Fibroblast of mammary gland (primary cell): ENCODE data around the gene PRPF8.

ENCODE experiments used
- DNase-seq: peaks from one replicate; pipeline ENCODE4 v3.0.0-alpha.2; 2010; ENCODE audit warnings: low read depth
- H3K4me3 ChIP-seq: 2 replicates; pipeline ENCODE4 v1.5.1; 2011; ENCODE audit warnings: low read depth, mild to moderate bottlenecking, low read length, moderate library complexity; ENCODE audit not compliant: control insufficient read depth
- TF ChIP-seq, protein P1 (sequence below): conservative IDR thresholded peaks from 2 replicates; pipeline ENCODE4 v1.5.1; 2011; ENCODE audit warnings: low read depth, low read length, inconsistent platforms; ENCODE audit not compliant: control insufficient read depth, insufficient read depth

The PRPF8 gene

DNA sequence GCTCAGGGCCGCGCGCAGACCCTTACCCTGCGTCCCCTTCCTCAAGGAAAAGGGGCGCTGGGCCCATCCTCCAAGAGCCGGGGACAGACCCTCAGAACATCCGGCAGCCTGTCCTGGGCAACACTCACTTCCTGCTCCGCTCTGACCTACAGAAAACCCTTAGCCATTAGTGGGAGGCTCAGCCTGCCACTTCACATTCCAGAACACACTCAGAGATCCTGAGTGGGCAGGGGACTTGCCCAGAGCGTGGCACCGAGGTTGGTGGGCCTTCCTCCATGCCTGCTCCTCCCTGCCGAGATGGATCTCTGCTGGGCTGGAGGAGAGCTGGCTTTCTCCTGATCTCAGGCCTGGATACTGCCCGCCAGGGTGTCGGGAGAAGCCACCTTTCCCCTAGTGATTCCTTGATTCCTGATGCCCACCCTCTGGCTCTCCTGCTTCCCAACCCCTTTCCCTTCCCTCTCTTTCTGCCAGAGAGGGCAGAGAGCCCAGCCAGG is 40.6 kb downstream of the PRPF8 start:
- TF ChIP-seq, protein P1, sequence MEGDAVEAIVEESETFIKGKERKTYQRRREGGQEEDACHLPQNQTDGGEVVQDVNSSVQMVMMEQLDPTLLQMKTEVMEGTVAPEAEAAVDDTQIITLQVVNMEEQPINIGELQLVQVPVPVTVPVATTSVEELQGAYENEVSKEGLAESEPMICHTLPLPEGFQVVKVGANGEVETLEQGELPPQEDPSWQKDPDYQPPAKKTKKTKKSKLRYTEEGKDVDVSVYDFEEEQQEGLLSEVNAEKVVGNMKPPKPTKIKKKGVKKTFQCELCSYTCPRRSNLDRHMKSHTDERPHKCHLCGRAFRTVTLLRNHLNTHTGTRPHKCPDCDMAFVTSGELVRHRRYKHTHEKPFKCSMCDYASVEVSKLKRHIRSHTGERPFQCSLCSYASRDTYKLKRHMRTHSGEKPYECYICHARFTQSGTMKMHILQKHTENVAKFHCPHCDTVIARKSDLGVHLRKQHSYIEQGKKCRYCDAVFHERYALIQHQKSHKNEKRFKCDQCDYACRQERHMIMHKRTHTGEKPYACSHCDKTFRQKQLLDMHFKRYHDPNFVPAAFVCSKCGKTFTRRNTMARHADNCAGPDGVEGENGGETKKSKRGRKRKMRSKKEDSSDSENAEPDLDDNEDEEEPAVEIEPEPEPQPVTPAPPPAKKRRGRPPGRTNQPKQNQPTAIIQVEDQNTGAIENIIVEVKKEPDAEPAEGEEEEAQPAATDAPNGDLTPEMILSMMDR = no peak
- H3K4me3 ChIP-seq = no peak overlapping the region
- no peak for DNase-seq

DNA sequence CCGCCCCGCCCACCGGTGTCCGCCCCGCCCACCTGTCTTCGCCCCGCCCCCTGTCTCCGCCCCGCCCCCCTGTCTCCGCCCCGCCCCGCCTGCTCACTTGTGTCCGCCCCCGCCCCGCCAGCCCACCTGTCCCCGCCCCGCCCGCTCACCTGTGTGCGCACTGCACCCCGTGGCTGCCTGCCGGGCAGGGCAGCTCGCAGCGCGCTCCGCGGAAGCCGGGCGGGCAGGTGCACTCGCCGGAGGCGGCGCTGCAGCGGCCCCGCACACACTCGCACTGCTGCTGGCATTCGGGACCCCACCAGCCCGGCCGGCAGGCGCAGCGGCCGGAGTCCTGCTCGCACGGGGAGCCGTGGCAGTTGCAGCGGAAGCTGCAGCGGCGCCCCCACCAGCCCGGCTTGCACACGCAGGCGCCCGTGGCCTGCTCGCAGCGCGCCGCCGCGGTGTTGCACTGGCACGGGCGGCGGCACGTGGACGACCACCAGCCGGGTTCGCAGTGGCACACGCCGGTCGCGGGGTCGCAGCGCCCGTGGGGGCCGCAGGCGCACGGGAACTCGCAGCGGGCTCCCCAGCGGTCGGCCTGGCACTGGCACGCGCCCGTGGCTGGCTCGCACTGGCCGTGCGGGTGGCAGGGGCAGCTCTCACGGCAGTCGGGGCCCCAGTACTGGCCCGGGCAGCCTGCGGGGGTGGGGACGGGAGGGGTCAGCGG is 41.2 kb downstream of the PRPF8 start:
- no peak for DNase-seq
- no peak overlapping the region for H3K4me3 ChIP-seq
- TF ChIP-seq, protein P1 = no peak

DNA sequence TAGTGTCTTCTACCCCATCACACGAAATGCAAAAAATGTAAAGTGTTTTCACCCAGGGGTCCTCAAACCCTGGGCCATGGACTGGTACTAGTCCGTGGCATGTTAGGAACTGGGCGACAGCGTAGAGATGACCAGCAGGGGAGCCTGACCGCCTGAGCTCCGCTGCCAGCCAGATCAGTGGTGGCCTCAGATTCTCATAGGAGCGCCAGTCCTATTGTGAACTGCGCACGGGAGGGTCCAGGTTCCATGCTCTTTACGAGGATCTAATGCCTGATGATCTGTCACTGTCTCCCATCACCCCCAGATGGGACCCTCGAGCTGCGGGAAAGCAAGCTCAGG is 43.6 kb downstream of the PRPF8 start:
- no peak for DNase-seq
- TF ChIP-seq, protein P1 = no peak
- no peak overlapping the region for H3K4me3 ChIP-seq

DNA sequence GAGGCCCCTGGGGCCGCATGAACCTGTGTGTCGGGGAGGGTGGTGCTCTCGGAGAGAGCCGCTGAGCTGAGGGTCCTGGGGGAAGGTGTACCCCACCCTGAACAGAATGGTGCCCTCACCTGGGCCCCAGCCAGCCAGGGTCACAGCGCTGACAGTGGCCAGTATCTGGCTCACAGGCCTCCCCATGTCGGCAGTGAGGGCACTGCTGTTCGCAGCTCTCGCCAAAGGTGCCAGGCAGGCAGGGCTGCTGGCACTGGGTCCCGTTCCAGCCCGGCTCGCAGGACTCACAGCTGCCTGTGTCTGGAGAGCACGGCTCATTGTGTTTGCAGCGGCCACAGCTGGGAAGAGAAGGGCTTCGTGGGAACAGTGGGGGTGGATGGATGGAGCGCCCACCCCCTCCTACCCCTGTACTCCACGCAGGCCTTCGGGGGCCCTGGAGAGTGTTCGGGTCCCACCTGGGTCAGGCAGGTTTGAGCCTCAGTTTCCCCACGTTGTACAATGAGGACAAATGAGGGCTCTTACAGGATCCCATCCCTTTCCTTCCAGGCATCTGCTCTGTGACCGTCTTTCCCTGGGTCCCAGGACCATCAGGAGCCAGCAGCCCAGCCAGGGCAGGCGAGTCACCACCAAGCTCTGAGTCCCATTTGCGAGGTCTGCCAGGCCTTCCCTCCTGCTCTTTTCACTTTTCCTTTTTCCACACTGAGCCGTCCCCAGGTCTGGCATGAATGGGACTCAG is 44.2 kb downstream of the PRPF8 start:
- H3K4me3 ChIP-seq = no peak overlapping the region
- TF ChIP-seq, protein P1 = no peak
- DNase-seq = no peak

DNA sequence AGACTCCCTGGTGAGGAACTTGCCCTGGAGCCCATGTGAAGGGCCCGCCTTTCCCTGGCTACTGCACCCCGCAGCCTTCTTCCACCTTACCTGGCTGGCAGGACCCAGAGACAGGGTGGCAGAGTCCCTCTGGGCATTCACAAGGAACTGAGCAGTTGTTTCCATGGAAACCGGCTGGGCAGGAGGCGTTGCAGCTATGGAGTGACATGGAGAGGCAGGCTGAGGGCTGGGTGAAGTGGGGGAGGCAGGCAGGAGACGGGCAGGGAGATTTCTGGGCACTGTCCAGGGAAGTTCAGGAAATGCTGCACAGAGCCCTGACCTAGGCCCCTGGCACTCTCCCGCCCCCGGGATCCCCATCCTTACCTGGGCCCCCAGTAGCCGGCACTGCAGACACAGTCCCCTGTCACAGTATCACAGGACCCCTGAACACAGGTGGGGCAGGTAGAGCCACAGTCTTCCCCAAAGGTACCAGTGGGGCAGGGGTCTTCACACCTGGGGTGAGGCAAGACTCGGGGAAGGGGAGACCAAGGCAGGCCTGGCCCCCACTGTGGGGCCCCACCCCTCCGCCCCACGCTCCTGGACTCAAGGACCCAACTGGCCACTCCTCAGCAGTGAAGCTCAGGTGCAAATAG is 45.0 kb downstream of the PRPF8 start:
- TF ChIP-seq, protein P1 = no peak
- no peak overlapping the region for H3K4me3 ChIP-seq
- no peak for DNase-seq

GRCh38 chr17:1638624-1639300 is 45.9 kb downstream of the PRPF8 start:
- no peak for DNase-seq
- H3K4me3 ChIP-seq = no peak overlapping the region
- TF ChIP-seq, protein P1 = no peak
